ENCODE data around the gene KATNB1.
A peak's percentile ranks its signal among the peaks of the same experiment; 100 is the strongest.

Gene KATNB1

GRCh38 chr16:57694231-57694724 is 41.3 kb upstream of the KATNB1 start:
- H3K9ac ChIP-seq (ENCODE audit: low read length), result no peak overlapping the region
- no peaks in the 10 kb centered on the region for H3K9me3 ChIP-seq (ENCODE audit: low read length)
- no peak overlapping the region for H2AFZ ChIP-seq (ENCODE audit: low read length)
- H3F3A ChIP-seq (ENCODE audit: insufficient read depth, low read length), result no peaks in the 10 kb centered on the region
- H3K9me2 ChIP-seq (ENCODE audit: low read depth, low read length), result no peaks in the 10 kb centered on the region
- H3K27ac ChIP-seq (ENCODE audit: low read depth, low read length, poor library complexity, severe bottlenecking), result no peak overlapping the region
- no peaks in the 10 kb centered on the region for H4K20me1 ChIP-seq (ENCODE audit: insufficient read depth, low read length)
- H3K4me2 ChIP-seq (ENCODE audit: low read length), result peak overlapping the region; percentile 44; the same call in 1 of the 2 replicates
- no peaks in the 10 kb centered on the region for H3K4me1 ChIP-seq (ENCODE audit: insufficient read depth, low read length, severe bottlenecking)
- TF ChIP-seq CTCF (IDR thresholded peaks at IDR 0.05; ENCODE audit: low read length), result no peak
- TF ChIP-seq EZH2 (IDR thresholded peaks at IDR 0.05; ENCODE audit: borderline replicate concordance, low read length), result no peak
- no peaks in the 10 kb centered on the region for H3K79me2 ChIP-seq (ENCODE audit: insufficient read depth, low read length)
- H3K36me3 ChIP-seq (ENCODE audit: insufficient read depth, low read length), result no peaks in the 10 kb centered on the region
- H3K4me3 ChIP-seq (ENCODE audit: low read depth, low read length, poor library complexity, severe bottlenecking), result no peak overlapping the region
- no peaks in the 10 kb centered on the region; the same call in 1 of the 2 replicates for H3K27me3 ChIP-seq (ENCODE audit: insufficient read depth, low read length)

- Histone ChIP-seq H3K4me3 (ENCODE audit: low read depth, low read length, poor library complexity, severe bottlenecking) (peak within 1 kb of the TSS; percentile 24), H4K20me1 (ENCODE audit: insufficient read depth, low read length) (no peaks in the 10 kb centered on the region), H3K4me1 (ENCODE audit: insufficient read depth, low read length, severe bottlenecking) (no peaks in the 10 kb centered on the region), H3K27ac (ENCODE audit: low read depth, low read length, poor library complexity, severe bottlenecking) (no peak within 1 kb of the TSS), H2AFZ (ENCODE audit: low read length) (no peak within 1 kb of the TSS), H3K9me2 (ENCODE audit: low read depth, low read length) (no peaks in the 10 kb centered on the region), H3K79me2 (ENCODE audit: insufficient read depth, low read length) (no peaks in the 10 kb centered on the region), H3K9ac (ENCODE audit: low read length) (no peak within 1 kb of the TSS), H3K36me3 (ENCODE audit: insufficient read depth, low read length) (no peaks in the 10 kb centered on the region), H3K27me3 (ENCODE audit: insufficient read depth, low read length) (no peaks in the 10 kb centered on the region; the same call in 1 of the 2 replicates), H3F3A (ENCODE audit: insufficient read depth, low read length) (no peaks in the 10 kb centered on the region), H3K4me2 (ENCODE audit: low read length) (peak within 1 kb of the TSS; percentile 44; the same call in 1 of the 2 replicates), H3K9me3 (ENCODE audit: low read length) (no peaks in the 10 kb centered on the region)
- TF ChIP-seq EZH2 (IDR thresholded peaks at IDR 0.05; ENCODE audit: borderline replicate concordance, low read length) (no peak), CTCF (IDR thresholded peaks at IDR 0.05; ENCODE audit: low read length) (no peak)
Measured at GRCh38 chr16:57694725-57695679, 40.6 kb upstream of the KATNB1 start, which contains the start of gene DRC7. Gene DRC7, plus strand, starts transcription at chr16:57694806. Its CDS starts 3,144 bp downstream, at chr16:57697950.

- Histone ChIP-seq H3K4me2 (ENCODE audit: low read length) (no peak overlapping the region), H3K27me3 (ENCODE audit: insufficient read depth, low read length) (no peaks in the 10 kb centered on the region; the same call in 1 of the 2 replicates), H4K20me1 (ENCODE audit: insufficient read depth, low read length) (no peaks in the 10 kb centered on the region), H3K27ac (ENCODE audit: low read depth, low read length, poor library complexity, severe bottlenecking) (no peak overlapping the region), H2AFZ (ENCODE audit: low read length) (no peak overlapping the region), H3K36me3 (ENCODE audit: insufficient read depth, low read length) (no peaks in the 10 kb centered on the region), H3K4me1 (ENCODE audit: insufficient read depth, low read length, severe bottlenecking) (no peaks in the 10 kb centered on the region), H3F3A (ENCODE audit: insufficient read depth, low read length) (no peaks in the 10 kb centered on the region), H3K4me3 (ENCODE audit: low read depth, low read length, poor library complexity, severe bottlenecking) (no peak overlapping the region), H3K9me2 (ENCODE audit: low read depth, low read length) (no peaks in the 10 kb centered on the region), H3K9ac (ENCODE audit: low read length) (no peak overlapping the region), H3K9me3 (ENCODE audit: low read length) (no peaks in the 10 kb centered on the region), H3K79me2 (ENCODE audit: insufficient read depth, low read length) (no peaks in the 10 kb centered on the region)
- TF ChIP-seq CTCF (IDR thresholded peaks at IDR 0.05; ENCODE audit: low read length), result no peak
- no peak for TF ChIP-seq EZH2 (IDR thresholded peaks at IDR 0.05; ENCODE audit: borderline replicate concordance, low read length)
Measured at GRCh38 chr16:57695680-57696069, 39.9 kb upstream of the KATNB1 start.
